HG03108 (cell line): Measurements from ENCODE around the gene LCN1.

Experiments used
- ATAC-seq: cut with Tn5 transposase; IDR thresholded peaks from one replicate; pipeline ENCODE4 v1.9.1; 2021; ENCODE audit warnings: moderate library complexity; ENCODE audit not compliant: unreplicated experiment

LCN1 gene

DNA sequence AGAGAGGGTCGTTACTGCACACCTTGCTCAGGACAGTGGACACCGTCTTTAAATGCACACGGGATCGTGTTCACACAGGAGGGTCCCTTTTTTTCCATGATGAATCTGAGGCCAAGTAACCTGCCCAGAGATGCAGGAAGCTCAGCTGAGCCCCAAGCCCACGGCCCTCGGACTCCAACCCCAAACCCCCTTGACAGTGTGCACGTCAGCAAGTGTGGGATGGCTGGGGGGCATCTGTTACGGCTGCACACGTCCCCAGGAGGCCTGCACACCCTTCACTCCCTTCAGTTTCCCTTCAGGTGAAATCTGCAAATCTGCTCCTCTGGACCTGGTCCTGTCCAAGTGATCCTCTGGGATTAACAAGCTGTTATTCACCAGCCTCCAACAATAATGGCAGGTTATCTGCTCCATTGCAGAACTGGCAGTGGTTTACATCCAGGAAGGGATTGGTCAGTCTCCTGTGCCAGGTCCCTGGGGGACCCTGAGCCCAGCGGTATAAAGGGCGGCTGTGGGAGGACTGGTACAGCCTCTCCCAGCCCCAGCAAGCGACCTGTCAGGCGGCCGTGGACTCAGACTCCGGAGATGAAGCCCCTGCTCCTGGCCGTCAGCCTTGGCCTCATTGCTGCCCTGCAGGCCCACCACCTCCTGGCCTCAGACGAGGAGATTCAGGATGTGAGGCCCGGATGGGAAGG is at the start of gene LCN1:
Gene LCN1 (plus strand): TSS at position 525 of the 692 bp plus-strand sequence. CDS start 58 bp downstream, at position 583.
- ATAC-seq: no peak

DNA sequence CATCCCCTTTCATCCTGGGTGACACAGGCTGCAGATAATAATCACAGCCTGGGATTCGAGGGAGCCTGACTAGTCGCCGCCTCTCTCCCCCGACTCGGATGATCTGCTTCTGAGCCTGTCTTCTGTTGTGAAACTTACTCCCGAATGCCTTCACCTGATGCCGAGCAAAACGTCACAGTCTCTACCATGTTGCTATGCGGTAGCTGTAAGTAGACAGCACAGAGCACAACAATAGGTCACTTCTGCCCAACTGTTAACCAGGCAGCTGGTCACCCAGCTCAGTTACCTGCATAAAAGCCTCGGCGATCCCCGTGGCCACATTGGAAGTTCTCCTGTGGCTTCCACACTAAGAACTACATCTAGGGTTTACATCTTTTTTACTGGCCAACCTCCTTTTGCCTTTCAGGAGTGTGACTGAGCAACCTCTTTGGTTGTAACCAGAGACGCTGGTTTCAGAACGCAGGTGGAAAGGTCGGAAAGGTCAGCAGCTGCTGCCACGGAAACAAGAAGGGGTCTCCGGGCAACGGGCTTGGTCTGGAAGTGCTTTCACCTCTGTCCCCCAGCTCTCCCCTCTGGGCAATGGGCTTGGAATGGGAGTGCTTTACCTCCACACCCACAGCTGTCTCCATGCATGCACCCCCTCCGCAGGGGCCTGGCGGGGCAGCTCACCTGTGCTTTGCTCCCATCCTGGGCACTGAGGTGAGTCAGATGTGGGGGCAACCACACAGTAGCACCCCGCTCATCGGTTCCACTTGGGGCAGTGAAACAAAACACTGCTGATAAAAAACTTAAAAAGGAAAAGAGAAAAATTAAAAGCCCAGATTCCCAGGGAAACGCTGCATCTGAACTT is 49.2 kb upstream of the LCN1 start:
- no peak for ATAC-seq

DNA sequence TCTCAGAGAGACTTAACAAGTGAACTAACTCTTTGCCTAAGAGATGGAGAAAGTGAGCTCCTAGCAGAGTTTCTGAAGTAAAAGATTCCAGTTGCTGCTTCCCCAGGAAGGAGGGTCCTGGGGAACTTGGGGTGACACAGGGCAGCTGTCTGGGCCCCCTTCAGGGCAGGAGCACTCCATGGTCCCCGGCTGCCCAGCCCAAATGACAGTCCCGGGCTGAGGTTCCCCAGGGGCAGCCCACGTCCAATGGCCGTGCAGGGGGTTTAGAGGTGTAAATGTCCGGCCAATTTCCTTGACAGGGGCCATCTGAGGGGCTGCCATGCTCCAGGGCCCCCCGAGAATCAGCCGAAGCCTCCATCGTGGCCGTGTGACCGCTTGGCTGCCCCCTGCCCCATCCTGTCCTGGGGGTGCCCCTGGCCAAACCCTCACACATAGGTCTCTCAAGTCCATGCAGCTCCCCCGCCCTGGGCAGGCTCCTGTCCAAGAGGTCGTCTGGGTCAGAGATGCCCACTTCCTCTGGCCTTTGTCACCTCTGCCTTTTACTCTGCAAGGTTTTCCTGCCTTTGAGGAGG is 47.2 kb upstream of the LCN1 start:
- no peak for ATAC-seq

DNA sequence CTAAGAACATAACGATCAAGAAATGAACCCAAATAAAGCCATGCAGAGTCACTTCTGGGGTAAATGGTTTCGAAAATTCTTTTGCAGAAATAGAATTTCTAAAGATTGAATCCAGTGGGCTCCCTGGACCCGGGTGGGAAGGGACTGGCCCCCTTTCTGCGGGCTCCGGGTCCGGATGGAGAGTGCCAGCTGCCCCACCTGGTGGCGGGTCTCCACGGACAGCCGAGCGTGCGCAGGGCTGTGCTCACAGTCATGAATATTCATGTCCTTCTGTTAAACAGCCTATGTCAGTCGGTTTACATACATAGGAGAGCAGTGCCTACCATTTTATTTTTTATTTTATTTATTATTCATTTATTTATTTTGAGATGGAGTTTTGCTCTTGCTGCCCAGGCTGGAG is 46.3 kb upstream of the LCN1 start:
- no peak for ATAC-seq

DNA sequence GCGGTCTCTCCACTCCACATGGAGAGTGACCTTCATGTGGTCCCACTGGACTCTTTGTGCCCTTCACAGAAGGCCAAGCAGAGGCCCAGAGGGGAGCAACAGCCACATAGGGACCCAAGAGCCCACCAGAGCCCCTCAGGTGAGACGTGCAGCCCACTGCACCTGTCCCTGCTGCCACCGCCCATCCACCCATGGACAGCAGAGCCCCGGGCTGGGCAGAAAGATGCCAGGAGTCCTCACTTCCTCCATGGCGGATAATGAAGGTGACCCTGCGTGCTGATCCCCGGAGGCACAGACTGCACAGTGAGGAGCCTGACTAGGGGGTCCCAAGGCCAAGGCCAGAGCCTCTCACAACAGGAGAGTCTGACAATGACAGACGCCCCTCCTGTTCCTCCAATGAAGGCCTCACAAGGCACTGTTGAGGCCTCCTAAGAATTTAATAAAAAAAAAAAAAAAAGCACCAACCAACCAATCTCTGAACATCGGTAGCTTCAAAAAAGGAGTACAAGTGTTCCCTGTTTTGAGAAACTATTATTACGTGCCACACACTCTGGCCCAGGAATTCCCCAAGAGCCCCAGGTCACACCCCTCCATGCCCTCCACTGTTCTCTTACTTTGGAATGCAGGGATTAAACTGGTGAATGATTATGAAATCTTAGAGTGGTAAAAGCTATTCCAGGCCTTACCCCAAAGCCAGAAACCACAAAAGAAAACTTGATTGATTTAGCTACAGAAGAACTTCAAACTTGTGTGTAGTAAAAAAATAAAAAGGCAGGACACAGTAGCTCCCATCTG is 44.5 kb upstream of the LCN1 start:
- ATAC-seq: no peak

DNA sequence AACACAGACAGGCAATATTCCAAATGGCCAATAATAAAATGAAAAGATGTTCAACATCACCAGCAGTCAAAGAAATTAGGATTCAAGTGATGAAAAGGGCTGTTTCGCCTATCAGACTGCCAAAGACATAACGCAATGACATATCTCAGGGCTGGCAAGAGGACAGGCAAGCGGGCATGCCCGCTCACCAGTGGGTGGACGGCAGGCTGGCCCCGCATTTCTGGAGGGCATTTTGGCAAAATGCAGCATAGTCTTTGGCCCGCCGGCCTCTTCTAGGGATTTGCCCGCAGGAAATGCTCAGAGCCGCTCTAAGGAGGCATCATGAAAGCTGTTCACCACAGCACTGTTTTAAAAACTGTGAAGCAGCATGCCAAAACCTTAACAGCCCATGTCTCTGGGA is 43.0 kb upstream of the LCN1 start:
- no peak for ATAC-seq

DNA sequence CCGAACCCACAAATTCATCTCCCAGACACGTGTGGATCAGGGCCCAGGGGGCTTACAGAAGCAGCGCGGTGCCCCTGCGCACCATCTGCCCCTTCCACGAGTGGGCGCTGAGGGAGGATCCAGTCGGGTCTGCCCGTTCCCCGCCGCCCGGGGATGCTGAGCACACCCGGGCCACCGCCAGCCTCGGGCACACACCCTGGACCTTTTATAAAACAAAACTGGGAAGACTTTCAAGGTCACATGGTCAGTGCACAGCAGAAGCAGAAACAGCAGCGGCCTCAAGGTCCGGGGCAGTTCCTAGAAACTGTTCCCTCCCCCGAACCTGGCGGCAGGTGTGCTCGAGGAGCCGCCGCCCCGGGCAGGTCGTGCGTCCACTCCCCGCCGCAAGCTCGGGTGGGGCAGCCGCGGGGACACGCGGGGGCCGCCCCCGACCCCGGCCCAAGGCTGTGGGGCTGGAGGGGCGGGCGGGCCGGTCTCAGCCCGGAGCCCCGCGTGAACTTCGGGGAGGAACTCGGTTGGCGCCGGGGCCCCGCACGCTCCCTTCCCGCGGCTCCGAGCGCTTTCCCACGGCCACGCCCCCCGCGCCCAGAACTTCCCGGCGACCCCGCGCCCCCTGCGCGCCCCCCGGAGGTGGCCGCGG is 42.3 kb upstream of the LCN1 start:
- no peak for ATAC-seq

DNA sequence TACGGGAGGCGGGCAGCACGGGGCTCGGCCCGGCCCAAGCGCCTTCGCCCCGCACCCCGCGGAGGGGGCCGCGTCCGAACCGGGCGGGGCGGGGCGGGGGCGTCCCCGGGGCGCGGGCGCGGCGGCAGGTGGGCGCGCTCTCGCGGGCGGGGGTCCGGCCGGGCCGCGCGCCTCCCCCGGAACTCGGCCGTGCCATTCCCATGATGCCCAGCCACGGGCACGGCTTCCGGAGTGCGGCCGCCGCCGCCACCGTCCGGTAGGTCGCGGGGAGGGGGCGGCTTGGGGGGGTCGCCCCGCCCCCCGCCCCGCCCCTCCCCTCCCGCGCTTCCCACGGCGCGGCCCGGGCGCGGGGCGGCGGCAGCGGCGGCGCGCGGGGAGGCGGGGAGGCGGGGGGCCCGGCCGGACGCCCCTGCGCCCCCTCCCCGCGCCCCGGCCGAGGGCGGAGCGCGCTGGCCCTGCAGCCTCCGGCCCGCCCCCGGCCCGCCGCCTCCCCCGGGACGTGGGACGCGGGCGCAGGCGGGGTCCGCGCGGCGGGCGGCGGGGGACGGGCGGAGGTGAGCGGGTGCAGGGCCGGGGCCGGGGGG is 41.7 kb upstream of the LCN1 start, which contains the start of gene PPP1R26:
Gene PPP1R26 (plus strand): TSS at position 314 of the 584 bp plus-strand sequence. CDS start 4,729 bp downstream, outside the sequence.
- ATAC-seq: no peak

DNA sequence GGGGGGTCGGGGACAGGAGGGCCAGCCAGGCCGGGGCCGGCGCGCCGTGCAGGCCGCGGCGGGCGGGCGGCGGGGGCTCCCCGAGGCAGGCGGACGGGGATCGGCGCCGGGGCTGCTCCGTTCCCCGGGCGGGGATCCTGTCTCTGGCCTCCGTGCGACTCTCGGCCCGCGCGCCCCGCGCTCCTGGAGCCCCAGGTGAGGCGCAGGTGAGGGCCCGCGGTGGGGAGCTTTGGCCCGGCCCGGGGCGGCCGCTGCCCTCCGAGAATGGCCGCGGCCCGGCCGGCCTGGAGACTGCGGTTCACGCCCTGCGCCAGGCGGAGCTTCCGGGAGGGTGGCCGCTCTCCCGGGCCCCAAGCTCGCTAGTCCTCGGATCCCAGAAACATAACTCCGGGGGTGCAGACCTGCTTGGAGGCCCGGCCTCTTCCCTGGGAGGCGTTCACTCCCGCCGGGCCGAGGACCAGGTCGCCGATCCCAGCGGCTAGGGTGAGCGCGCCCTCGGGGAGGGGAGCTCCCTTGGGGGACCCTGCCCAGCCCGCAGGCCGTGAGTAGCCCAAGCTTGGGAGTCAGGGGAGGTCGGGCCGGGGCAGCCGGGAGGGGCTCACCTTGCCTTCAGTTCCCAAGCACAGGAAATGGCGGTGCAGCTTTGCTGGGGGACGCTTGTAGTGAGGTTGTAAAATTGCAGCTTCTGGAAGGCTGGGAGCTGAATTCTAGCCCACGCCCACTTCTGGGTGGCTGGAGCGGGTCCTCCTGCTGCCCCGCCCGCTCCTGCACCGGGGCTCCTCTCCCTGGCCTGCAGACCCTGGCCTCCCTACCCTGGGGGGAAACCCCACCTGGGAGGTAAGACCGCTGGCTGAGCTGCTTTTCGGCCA is 40.9 kb upstream of the LCN1 start:
- no peak for ATAC-seq

DNA sequence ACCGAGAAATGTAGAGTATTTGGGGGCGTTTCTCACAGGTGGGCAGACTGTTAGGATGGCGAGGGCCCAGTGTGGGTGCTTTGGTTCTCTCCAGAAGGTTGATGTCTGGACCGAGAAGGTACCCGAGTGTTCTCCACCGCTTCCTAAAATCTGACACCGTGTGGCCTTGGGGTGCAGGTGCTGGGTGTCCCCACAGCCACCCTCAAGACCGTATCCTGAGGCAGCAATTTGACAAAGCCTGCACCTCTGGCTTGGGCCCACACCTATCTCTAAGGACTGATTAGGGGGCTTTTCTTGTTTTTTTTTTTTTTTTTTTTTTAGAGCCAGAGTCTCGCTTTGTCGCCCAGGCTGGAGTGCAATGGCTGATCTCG is 40.3 kb upstream of the LCN1 start:
- no peak for ATAC-seq

DNA sequence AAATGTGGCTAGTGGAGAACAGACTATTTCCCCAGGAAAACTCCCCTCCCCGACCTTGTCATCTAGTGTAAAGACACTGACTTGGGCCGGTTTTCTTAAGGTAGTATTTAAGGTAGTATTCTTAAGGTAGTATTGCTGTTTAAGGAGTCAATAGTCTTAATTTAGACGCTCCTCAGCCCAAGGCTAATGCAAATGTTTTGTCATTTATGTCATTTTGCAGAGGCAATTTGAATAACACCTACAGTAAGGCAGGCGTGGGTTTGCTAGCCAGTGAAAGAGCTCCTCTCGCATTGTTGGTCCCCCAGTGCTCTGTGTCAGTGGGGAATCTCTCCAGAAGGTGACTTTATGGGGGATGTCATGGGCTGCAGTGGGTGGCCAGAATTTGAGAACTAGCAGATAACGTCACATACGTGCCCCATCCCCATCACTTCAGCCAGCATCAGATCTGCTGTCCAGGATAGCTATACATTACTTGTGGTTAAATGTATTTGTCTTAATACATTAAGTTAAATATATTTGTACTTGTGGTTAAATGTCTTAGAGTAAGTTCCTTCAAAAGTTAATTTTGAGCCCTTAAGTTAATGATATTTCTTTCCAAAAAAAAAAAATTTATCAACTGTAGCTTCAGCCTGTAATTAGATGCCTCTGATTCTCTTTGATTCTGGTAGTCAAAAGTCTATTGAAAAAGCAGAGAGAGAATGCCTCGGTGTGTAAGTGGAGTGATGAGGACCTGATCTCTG is 39.1 kb upstream of the LCN1 start:
- ATAC-seq: no peak

DNA sequence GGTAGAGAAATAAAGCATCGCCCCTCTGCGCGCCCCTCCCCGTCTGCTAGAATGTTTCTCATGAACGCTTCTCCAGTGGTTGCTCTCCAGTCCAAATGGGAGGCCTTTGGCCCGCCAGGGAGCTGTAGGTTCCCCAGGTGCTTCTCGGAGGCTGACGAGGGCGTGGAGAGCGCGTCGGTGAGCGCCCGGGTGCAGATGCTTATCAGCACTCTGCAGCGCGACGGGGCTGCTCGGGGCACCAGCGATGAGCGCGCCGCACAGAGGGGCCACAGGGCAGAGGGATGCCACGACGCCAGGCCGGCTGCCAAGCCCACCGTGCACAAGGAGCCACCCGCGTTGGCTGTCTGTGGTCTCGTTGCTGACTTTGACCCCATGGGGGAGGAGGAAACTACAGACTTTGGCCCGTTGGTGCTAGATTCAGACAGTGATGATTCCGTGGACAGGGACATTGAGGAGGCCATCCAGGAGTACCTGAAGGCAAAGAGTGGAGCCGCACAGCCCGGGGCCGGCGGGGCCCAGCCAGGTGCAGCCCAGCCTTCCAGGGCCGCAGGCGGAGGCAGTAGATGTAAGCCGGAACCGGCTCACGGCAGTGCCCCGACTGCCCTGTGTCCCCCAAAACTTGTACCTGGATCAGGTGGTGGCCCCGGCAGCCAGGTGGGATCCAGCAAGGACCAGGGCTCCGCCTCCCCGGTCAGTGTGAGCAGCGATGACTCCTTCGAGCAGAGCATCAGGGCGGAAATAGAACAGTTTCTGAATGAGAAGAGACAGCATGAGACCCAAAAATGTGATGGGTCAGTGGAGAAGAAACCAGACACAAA is 36.6 kb upstream of the LCN1 start:
- no peak for ATAC-seq

DNA sequence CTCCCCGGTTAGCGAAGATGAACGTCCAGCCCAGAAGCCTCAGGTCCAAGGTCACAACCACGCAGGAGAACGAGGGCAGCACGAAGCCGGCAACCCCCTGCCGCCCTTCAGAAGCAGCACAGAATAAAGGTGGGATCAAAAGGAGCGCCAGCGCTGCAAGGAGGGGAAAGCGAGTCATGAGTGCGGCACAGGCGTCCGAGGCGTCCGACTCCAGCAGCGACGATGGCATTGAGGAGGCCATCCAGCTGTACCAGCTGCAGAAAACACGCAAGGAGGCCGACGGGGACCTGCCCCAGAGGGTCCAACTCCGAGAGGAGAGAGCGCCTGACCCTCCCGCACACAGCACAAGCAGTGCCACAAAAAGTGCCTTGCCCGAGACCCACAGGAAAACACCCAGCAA is 35.9 kb upstream of the LCN1 start:
- no peak for ATAC-seq

DNA sequence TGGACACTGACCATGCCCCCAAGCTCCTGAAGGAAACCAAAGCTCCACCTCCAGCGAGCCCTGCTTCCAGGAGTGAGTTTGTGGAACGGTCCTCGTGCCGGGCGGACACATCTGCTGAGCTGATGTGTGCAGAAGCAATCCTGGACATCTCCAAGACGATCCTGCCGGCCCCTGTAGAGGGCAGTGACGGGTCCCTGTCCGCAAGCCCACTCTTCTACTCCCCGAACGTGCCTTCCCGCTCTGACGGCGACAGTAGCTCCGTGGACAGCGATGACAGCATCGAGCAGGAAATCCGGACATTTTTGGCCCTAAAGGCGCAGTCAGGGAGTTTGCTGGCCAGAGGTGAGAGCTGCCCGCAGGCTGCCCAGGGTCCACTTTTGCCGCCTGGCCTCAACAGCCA is 35.4 kb upstream of the LCN1 start:
- ATAC-seq: no peak

DNA sequence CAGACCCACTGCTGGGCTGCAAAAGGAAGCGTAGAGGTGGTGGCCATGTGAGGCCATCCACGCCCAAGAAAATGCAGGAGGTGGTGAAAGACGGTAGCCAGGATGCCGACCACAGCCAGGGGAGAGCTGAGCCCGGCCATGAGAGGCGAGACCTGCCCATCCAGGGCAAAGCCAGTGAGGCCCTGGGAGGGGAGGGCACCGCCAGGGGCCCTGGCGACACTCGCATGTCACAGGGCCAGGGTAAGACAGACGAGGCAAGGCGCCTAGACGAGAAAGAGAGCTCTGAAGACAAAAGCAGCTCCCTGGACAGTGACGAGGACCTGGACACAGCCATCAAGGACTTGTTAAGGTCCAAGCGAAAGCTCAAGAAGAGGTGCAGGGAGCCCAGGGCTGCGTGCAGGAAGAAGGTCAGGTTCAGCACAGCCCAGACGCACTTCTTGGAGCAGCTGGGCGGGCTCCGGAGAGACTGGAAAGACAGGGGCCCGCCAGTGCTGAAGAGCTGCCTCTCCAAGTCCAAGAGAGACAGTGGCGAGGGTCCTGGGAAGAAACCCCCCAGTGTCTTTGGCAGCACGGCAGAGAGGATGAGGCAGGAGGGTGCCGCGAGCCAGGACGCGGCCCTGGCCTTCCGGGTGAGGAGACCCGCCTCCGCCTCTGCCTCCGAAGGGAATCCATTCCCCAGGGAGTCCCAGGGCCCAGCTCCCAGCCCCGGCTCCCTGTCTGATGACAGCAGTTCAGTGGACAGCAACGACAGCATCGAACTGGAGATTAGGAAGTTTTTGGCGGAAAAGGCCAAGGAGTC is 34.8 kb upstream of the LCN1 start:
- no peak for ATAC-seq

DNA sequence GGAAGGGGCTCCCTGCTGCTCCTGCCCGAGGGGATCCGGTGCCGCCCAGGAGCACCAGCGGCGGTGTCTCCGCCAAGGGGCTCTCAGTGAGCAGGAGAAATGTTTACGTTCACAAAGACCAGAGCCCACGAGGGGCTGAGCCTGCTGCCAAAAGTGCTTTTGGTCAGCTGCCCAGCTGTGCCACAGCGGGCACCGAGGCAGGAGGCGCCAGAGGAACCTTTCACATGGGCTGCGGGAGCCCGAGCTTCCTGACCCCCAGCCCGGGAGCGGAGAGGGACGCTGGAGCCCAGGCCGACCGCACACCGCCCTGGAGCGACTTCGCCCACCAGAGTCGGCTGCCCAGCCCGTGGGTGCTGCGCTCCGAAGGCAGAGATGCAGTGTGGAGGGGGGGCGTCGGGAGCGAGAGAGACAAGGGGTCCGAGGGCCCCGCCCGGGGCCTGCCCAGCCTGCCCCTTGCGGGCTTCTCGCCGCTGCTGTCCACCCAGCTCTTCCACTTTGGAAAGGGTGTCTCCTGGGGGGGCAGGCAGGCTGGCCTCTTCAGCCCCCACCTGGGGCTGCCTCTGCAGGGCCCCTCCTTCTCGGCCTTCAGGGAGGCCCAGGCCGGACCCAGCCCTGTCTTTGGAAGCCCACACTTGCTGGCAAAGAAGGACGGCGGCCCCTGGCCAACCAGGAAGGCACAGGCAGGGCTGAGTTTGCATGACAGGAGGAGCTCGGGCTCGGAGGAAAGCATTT is 33.8 kb upstream of the LCN1 start:
- ATAC-seq: no peak

DNA sequence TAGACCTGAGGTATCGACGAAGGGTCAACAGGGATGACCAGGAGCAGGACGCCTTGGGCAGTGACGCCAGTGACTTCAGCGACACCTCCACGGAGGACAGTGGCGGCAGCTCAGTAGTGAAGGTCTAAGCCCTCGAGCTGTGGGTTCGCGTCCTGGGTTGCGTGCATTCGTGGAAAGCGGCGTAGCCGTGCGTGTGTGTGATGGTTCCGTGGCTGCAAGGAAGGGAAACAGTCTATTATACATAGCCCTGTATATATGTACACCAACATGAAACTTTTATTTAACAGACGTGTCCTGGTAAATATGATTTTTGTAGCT is 33.3 kb upstream of the LCN1 start:
- ATAC-seq: no peak
